ENCODE data around the gene MUC4. TPM values are rescaled to one million over a fixed set of nuclear protein-coding genes. Genes with fewer than 3 reads are reported as not detected.
"Not testable (repeated sequence)": the region's sequence is repeated elsewhere in the genome, so short reads cannot be mapped to it uniquely, and the experiment has no call there.

Gene MUC4
- total RNA-seq, 1 experiment from 2014 or later = not detected

DNA sequence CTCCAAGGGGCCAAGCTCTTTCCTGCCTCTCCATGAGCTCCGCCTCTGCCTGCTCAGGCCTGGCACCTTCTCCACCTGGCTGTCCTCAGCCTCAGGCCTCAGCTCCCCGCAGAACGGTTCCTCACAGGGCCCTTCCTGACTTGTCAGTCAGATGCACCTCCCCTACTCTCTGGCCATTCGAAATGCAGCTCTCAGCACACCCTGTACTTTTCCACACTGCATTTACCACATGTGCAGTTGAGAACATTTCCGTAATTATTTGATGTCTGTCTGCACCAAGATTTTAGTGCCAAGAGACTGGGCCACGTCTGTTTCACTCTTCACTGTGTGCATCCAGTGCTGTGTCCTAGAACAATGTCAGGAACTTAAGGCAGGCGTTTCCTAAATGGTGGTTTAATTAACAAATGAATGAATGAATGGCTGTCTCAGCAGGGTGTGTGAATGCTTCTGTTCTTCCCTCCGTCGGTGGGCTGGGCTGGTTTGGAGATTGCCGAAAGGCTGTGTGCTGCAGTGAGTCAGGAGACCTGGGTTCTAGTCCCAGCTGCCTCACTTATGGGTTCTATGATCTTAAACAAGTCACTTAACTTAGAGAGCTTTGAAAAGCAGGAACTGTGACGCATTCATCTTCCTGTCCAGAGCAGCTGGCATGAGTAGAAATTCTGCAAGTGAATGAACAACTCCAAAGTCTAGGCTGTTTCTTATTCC is 5.4 kb downstream of the MUC4 start:
- Histone ChIP-seq H3K9me3 (ENCODE audit: low read depth, low read length, poor library complexity, severe bottlenecking) (no peaks in the 10 kb centered on the region), H3K36me3 (ENCODE audit: insufficient read depth, low read length, poor library complexity, severe bottlenecking) (no peaks in the 10 kb centered on the region), H3K4me3 (ENCODE audit: low read depth, low read length, poor library complexity, severe bottlenecking) (no peak overlapping the region), H3K27me3 (replicated peaks; ENCODE audit: insufficient read depth, low read depth, low read length, poor library complexity) (no peaks in the 10 kb centered on the region), H3K4me1 (ENCODE audit: insufficient read depth, low read length, poor library complexity, severe bottlenecking) (no peaks in the 10 kb centered on the region), H3K27ac (ENCODE audit: low read depth, low read length, poor library complexity, severe bottlenecking) (no peak overlapping the region)
- BruUV-seq (replicated peaks) = no TSS peak
- ChIA-PET CTCF (no interaction called here), POLR2A (ENCODE audit: low non-redundant PET) (no interaction called here)
- no peak for DNase-seq (ENCODE audit: low spot score)
- TF ChIP-seq EZH2 (IDR thresholded peaks at IDR 0.05; ENCODE audit: borderline replicate concordance, low read depth, low read length, poor library complexity, severe bottlenecking) = no peak
- TF ChIP-seq, protein P1, sequence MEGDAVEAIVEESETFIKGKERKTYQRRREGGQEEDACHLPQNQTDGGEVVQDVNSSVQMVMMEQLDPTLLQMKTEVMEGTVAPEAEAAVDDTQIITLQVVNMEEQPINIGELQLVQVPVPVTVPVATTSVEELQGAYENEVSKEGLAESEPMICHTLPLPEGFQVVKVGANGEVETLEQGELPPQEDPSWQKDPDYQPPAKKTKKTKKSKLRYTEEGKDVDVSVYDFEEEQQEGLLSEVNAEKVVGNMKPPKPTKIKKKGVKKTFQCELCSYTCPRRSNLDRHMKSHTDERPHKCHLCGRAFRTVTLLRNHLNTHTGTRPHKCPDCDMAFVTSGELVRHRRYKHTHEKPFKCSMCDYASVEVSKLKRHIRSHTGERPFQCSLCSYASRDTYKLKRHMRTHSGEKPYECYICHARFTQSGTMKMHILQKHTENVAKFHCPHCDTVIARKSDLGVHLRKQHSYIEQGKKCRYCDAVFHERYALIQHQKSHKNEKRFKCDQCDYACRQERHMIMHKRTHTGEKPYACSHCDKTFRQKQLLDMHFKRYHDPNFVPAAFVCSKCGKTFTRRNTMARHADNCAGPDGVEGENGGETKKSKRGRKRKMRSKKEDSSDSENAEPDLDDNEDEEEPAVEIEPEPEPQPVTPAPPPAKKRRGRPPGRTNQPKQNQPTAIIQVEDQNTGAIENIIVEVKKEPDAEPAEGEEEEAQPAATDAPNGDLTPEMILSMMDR (conservative IDR thresholded peaks at IDR 0.05; ENCODE audit: low read depth, low read length) = no peak
- intact Hi-C loops (cut with micrococcal nuclease; ENCODE audit: unreplicated experiment) = no loop called here

DNA sequence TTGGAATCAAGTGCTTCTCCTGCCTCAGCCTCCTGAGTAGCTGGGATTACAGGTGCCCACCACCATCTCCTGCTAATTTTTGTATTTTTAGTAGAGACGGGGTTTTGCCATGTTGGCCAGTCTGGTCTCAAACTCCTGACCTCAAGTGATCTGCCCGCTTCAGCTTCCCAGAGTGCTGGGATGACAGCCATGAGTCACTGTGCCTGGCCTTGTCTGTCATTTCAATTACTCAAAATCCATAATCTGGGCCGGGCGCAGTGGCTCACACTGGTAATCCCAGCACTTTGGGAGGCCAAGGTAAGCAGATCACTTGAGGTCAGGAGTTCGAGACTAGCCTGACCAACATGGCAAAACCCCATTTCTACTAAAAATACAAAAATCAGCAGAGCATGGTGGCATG is 6.1 kb downstream of the MUC4 start:
- not testable (repeated sequence) for H3K4me3 ChIP-seq (ENCODE audit: low read depth, low read length, poor library complexity, severe bottlenecking)

DNA sequence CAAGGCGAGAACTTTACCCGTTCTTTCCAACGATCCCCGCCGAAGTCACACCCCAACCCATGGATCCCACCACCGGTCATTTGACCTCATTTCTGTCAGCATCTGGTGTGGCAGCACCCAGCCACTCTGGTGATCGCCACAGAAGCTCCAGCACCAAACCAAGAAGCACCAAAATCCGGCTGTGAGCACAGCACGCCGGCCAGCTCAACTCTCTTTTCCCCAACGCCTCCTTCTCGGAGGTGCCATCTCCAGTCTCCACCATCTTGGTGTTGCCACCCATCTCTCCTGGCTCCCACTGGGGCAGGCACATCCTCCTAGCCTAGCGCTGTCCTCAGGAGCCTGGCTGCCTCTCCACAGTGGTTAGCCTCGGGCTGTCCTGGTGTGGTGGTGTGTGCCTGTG is 6.5 kb downstream of the MUC4 start:
- intact Hi-C loops (cut with micrococcal nuclease; ENCODE audit: unreplicated experiment) = no loop called here
- no peak overlapping the region for H3K27ac ChIP-seq (ENCODE audit: low read depth, low read length, poor library complexity, severe bottlenecking)
- H3K4me3 ChIP-seq (ENCODE audit: low read depth, low read length, poor library complexity, severe bottlenecking) = no peak overlapping the region
- no peaks in the 10 kb centered on the region for H3K36me3 ChIP-seq (ENCODE audit: insufficient read depth, low read length, poor library complexity, severe bottlenecking)
- TF ChIP-seq, protein P1 (conservative IDR thresholded peaks at IDR 0.05; ENCODE audit: low read depth, low read length) = no peak
- TF ChIP-seq EZH2 (IDR thresholded peaks at IDR 0.05; ENCODE audit: borderline replicate concordance, low read depth, low read length, poor library complexity, severe bottlenecking) = no peak
- no peaks in the 10 kb centered on the region for H3K27me3 ChIP-seq (replicated peaks; ENCODE audit: insufficient read depth, low read depth, low read length, poor library complexity)
- DNase-seq (ENCODE audit: low spot score) = no peak
- H3K9me3 ChIP-seq (ENCODE audit: low read depth, low read length, poor library complexity, severe bottlenecking) = no peaks in the 10 kb centered on the region
- BruUV-seq (replicated peaks) = no TSS peak
- ChIA-PET POLR2A (ENCODE audit: low non-redundant PET) (no interaction called here), CTCF (no interaction called here)
- H3K4me1 ChIP-seq (ENCODE audit: insufficient read depth, low read length, poor library complexity, severe bottlenecking) = no peaks in the 10 kb centered on the region

More for the DNA sequence above, 6.1 kb downstream of the MUC4 start:
- H3K27ac ChIP-seq (ENCODE audit: low read depth, low read length, poor library complexity, severe bottlenecking); intact Hi-C loops (cut with micrococcal nuclease; ENCODE audit: unreplicated experiment); H3K4me1 ChIP-seq (ENCODE audit: insufficient read depth, low read length, poor library complexity, severe bottlenecking); H3K36me3 ChIP-seq (ENCODE audit: insufficient read depth, low read length, poor library complexity, severe bottlenecking); H3K27me3 ChIP-seq (replicated peaks; ENCODE audit: insufficient read depth, low read depth, low read length, poor library complexity); BruUV-seq (replicated peaks); H3K9me3 ChIP-seq (ENCODE audit: low read depth, low read length, poor library complexity, severe bottlenecking); CTCF ChIA-PET; POLR2A ChIA-PET (ENCODE audit: low non-redundant PET); DNase-seq (ENCODE audit: low spot score): not testable (repeated sequence)

DNA sequence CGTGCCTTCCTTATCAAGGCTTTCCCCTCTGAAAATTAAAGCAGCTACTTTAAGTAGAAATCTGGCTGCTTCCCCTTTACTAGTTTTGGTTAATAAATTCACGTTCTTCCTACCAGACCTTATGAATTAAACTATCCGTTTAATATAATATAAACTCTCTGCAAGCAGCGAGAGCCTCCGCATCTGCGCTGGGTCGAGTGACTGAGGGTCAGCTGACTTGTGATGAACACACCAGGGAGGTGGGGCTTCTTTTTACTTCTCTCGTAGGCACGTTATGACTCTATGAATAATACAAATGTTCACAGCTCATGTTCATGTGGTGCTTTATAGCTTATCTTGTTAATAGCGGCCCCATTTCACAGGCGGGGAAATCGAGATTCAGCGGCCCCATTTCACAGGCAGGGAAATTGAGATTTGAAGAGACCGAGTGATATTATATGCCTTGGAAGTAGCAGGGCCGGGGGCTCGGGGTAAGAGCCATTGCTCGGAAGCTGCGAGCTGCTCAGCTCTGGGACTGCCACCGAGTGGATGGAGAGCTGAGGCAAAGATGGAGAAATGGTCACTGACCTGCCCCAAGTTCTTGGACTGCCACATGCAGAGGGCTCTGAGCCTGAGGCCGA is 8.3 kb downstream of the MUC4 start:
- TF ChIP-seq EZH2 (IDR thresholded peaks at IDR 0.05; ENCODE audit: borderline replicate concordance, low read depth, low read length, poor library complexity, severe bottlenecking) = no peak
- TF ChIP-seq, protein P1 (conservative IDR thresholded peaks at IDR 0.05; ENCODE audit: low read depth, low read length) = no peak
- intact Hi-C loops (cut with micrococcal nuclease; ENCODE audit: unreplicated experiment) = no loop called here
- H3K4me3 ChIP-seq (ENCODE audit: low read depth, low read length, poor library complexity, severe bottlenecking) = no peak overlapping the region
- no peaks in the 10 kb centered on the region for H3K27me3 ChIP-seq (replicated peaks; ENCODE audit: insufficient read depth, low read depth, low read length, poor library complexity)
- H3K27ac ChIP-seq (ENCODE audit: low read depth, low read length, poor library complexity, severe bottlenecking) = no peak overlapping the region
- no peaks in the 10 kb centered on the region for H3K9me3 ChIP-seq (ENCODE audit: low read depth, low read length, poor library complexity, severe bottlenecking)
- H3K36me3 ChIP-seq (ENCODE audit: insufficient read depth, low read length, poor library complexity, severe bottlenecking) = no peaks in the 10 kb centered on the region
- no peaks in the 10 kb centered on the region for H3K4me1 ChIP-seq (ENCODE audit: insufficient read depth, low read length, poor library complexity, severe bottlenecking)
- no peak for DNase-seq (ENCODE audit: low spot score)
- no TSS peak for BruUV-seq (replicated peaks)
- CTCF ChIA-PET = no interaction called here
- POLR2A ChIA-PET (ENCODE audit: low non-redundant PET) = no interaction called here

All from A673 (cell line).